Kidney (tissue), 14 donors: ENCODE measurements around the gene CRTC1. TPM values are rescaled to one million over a fixed set of nuclear protein-coding genes. Genes with fewer than 3 reads are reported as not detected.
"Not testable (repeated sequence)": the region's sequence is repeated elsewhere in the genome, so short reads cannot be mapped to it uniquely, and the experiment has no call there.

Source experiments
- DNase-seq, 5 donors: peaks; one replicate each; pipeline ENCODE4 v3.0.0-alpha.2; 2013 to 2020
- FAIRE-seq: peaks from 2 replicates; lab custom pipeline; 2012; peaks lifted over from hg19 to GRCh38; lab: Jason Lieb, UNC
- H3K27ac ChIP-seq, 2 donors: one replicate each; pipeline ENCODE4 v1.7.0; 2013; ENCODE audit warnings: low read depth in 2 of 2, low read length in 2 of 2, inconsistent platforms in 1 of 2
- H3K27me3 ChIP-seq: one replicate; pipeline ENCODE4 v1.7.1; 2013; ENCODE audit warnings: low read length, inconsistent platforms; ENCODE audit not compliant: control insufficient read depth, insufficient read depth
- H3K36me3 ChIP-seq, 3 donors: one replicate each; pipeline versions ENCODE4 v1.7.0 to v1.7.1; 2013; ENCODE audit warnings: low read length in 3 of 3, control low read depth in 1 of 3, inconsistent platforms in 1 of 3; ENCODE audit not compliant: insufficient read depth in 3 of 3, control insufficient read depth in 2 of 3
- H3K4me1 ChIP-seq, 3 donors: one replicate each; pipeline versions ENCODE4 v1.7.0 to v1.7.1; 2013; ENCODE audit warnings: low read length in 3 of 3, inconsistent platforms in 1 of 3, low read depth in 1 of 3; ENCODE audit not compliant: control insufficient read depth in 2 of 3, insufficient read depth in 2 of 3
- H3K4me3 ChIP-seq, 3 donors: one replicate each; pipeline versions ENCODE4 v1.7.0 to v1.8.1; 2013; ENCODE audit warnings: low read length in 3 of 3, control low read depth in 1 of 3, inconsistent platforms in 1 of 3
- H3K9ac ChIP-seq, 3 donors: one replicate each; pipeline versions ENCODE4 v1.7.0 to v1.7.1; 2013; ENCODE audit warnings: low read length in 3 of 3, control low read depth in 1 of 3, inconsistent platforms in 1 of 3
- H3K9me3 ChIP-seq, 3 donors: one replicate each; pipeline versions ENCODE4 v1.7.0 to v1.7.1; 2013; ENCODE audit warnings: low read length in 3 of 3, control low read depth in 1 of 3, inconsistent platforms in 1 of 3; ENCODE audit not compliant: control insufficient read depth in 2 of 3, insufficient read depth in 1 of 3
- intact Hi-C: fragments of 100-400 bp; cut with DNase I; formaldehyde crosslinking; loops from one replicate; pipeline ENCODE4 v1.11.1; 2022
- polyA plus RNA-seq: library from polyadenylated mRNA; stranded (reverse); fragments of 350-450 nt; fragmentation: Illumina TruSeq; extraction: RNeasy Lipid Tissue Mini Kit (QIAGEN cat#74804); gene quantifications from one replicate; pipeline ENCODE4 v1.2.3, GENCODE V29; 2014; ENCODE audit warnings: low read depth, low replicate concordance; ENCODE audit not compliant: insufficient read depth
- total RNA-seq: library from RNA; stranded (reverse); fragmentation: NEBNext Ultra II Directional; extraction: Animal tissue kit (Norgen Biotek cat#: 25700); gene quantifications from one replicate; pipeline ENCODE4 v1.2.1, GENCODE V29; 2021
- TF ChIP-seq, protein P1 (sequence below): IDR thresholded peaks from 3 replicates; pipeline ENCODE4 v1.5.1; 2012; ENCODE audit warnings: mild to moderate bottlenecking, moderate library complexity, borderline replicate concordance; ENCODE audit not compliant: insufficient read depth; ENCODE audit errors: extremely low read depth
- donor health status: control.
- donor health status: control.
- donor health status: control.
- donor health status: control.
- donor health status: control.
- donor health status: DM: yes; HTN: yes; CAD: no.
- donor health status: Normal renal cell carcinoma (clear cell type).

The CRTC1 gene
- total and polyA plus RNA-seq, 2 donors from 2014 or later: 10.9 to 26.8 TPM

DNA sequence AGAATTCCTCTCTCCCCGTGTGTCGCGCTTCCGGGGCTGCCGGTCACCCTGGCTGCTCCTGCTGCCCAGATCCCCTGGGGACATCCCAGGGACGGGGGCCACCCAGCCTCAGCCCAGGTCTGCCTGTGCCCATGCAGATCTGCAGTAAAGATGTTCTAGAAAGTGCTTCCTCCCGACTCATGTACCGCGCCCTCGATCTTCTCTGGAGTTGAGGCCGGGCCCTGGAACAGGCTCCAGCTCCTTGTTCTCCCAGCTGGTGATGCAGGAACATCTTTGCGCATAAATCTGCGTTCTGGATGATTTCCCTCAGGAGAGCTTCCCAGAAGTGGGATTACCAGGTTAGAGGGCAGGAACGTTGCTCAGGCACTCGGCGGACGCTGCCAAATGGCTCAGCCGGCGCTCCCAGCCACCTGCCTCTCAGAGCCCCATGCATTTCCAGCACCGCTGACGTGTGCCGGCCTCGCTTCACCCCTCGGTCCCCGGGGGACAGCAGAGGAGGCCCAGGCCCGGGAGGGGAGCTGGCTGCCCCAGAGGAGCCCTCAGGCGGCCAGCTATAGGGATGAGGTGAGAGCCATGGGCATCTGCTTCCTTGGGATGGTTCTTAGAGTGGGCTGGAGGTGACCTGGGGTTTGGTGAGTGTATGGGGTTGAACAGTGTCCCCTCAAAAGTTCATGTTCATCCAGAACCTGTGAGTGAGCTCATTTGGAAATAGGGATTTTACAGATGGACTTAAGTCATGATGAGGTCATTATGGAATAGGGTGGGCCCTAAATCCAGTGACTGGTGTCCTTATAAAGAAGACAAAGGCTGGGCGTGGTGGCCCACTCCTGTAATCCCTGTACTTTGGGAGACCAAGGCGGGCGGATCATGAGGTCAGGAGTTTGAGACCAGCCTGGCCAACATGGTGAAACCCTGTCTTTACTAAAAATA is 42.6 kb downstream of the CRTC1 start:
- no peaks in the 10 kb centered on the region for H3K9me3 ChIP-seq
- no peaks in the 10 kb centered on the region for H3K27me3 ChIP-seq
- intact Hi-C loops: no loop called here
- FAIRE-seq: no peak
- no peak overlapping the region for H3K27ac ChIP-seq
- no peak overlapping the region for H3K4me3 ChIP-seq
- no peaks in the 10 kb centered on the region for H3K36me3 ChIP-seq
- no peaks in the 10 kb centered on the region for H3K4me1 ChIP-seq
- no peak overlapping the region for H3K9ac ChIP-seq
- TF ChIP-seq, protein P1, sequence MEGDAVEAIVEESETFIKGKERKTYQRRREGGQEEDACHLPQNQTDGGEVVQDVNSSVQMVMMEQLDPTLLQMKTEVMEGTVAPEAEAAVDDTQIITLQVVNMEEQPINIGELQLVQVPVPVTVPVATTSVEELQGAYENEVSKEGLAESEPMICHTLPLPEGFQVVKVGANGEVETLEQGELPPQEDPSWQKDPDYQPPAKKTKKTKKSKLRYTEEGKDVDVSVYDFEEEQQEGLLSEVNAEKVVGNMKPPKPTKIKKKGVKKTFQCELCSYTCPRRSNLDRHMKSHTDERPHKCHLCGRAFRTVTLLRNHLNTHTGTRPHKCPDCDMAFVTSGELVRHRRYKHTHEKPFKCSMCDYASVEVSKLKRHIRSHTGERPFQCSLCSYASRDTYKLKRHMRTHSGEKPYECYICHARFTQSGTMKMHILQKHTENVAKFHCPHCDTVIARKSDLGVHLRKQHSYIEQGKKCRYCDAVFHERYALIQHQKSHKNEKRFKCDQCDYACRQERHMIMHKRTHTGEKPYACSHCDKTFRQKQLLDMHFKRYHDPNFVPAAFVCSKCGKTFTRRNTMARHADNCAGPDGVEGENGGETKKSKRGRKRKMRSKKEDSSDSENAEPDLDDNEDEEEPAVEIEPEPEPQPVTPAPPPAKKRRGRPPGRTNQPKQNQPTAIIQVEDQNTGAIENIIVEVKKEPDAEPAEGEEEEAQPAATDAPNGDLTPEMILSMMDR: no peak
- DNase-seq: peak in 2 of 5 donors; percentile 35 to 53

DNA sequence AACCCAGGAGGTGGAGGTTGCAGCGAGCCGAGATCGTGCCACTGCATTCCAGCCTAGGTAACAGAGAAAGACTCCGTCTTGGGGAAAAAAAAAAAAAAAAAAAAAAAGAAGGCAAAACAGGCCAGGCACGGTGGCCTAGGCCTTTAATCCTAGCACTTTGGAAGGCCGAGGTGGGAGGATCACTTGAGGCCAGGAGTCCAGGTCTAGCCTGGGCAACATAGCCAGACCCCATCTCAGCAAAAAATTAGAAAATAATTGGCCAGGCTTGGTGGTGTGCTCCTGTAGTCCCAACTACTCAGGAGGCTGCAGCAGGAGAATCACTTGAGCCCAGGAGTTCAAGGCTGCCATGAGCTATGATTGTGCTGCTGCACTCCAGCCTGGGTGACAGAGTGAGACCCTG is 43.4 kb downstream of the CRTC1 start:
- Histone ChIP-seq H3K4me1 (peaks cover 0 to 5% (median 3%) of the 10 kb centered on the region in 3 donors), H3K27me3 (no peaks in the 10 kb centered on the region), H3K27ac (no peak overlapping the region), H3K9ac (no peak overlapping the region), H3K9me3 (no peaks in the 10 kb centered on the region), H3K36me3 (no peaks in the 10 kb centered on the region), H3K4me3 (no peak overlapping the region)
- intact Hi-C loops: no loop called here
- TF ChIP-seq, protein P1: no peak
- DNase-seq (no peak), FAIRE-seq (no peak)

DNA sequence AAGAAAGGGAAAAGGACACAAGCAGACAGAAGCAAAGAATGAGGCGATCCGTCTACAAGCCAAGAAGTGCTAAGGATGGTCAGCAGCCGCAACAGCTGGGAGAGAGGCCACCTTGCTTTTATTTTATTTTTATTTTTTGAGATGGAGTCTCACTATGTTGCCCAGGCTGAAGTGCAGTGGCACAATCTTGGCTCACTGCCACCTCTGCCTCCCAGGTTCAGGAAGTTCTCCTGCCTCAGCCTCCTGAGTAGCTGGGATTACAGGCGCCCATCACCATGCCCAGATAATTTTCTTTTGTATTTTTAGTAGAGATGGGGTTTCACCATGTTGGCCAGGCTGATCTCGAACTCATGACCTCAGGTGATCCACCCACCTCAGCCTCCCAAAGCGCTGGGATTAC is 44.1 kb downstream of the CRTC1 start:
- H3K4me3 ChIP-seq, H3K4me1 ChIP-seq, intact Hi-C loops, FAIRE-seq, H3K9me3 ChIP-seq, H3K36me3 ChIP-seq, H3K27me3 ChIP-seq, DNase-seq, H3K27ac ChIP-seq, H3K9ac ChIP-seq: not testable (repeated sequence)

DNA sequence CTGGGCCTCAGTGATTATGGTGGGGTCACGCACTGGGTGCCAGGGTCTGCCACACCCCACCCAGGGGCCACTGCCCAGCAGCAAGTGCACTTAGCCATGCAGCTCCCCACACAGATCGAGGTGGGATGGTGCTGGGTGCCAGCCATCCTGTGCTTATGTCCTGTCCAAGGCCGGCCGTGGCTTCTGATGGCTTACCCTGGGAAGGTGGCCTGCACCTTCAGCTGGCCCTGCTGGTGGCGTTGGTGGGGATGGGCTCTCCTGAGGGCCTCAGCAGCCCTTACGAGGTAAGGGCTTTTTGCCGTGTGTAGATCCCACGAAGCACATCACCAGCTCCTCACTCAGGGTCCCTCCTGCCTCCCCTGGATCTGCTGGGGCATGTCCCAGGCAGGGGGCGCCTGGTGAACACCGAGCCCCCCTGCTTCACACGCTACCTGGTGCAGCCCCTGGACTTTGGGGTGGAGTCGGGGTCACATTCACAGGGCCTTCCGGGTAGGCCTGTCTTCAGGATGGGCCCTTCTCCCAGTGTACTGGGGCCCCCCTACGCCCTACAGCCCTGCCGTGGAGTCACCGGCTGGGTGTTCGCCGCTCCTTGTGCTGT is 46.6 kb downstream of the CRTC1 start:
- no peak overlapping the region for H3K4me3 ChIP-seq
- H3K27ac ChIP-seq: no peak overlapping the region
- no peaks in the 10 kb centered on the region for H3K9me3 ChIP-seq
- TF ChIP-seq, protein P1: no peak
- no peaks in the 10 kb centered on the region for H3K36me3 ChIP-seq
- intact Hi-C loops: no loop called here
- H3K4me1 ChIP-seq: peaks cover 0 to 8% (median 8%) of the 10 kb centered on the region in 3 donors
- DNase-seq (peak in 1 of 5 donors; percentile 45), FAIRE-seq (no peak)
- no peak overlapping the region for H3K9ac ChIP-seq
- H3K27me3 ChIP-seq: no peaks in the 10 kb centered on the region
